Measurements from ENCODE around the gene ACP7. TPM values are rescaled to one million over a fixed set of nuclear protein-coding genes. Genes with fewer than 3 reads are reported as not detected.

ACP7 gene
- total RNA-seq, 4 donors from 2014 or later: 0.55 TPM; not detected in 3

- Histone ChIP-seq H3K4me1 (no peaks in the 10 kb centered on the region), H3K9me3 (no peaks in the 10 kb centered on the region), H3K4me3 (no peak overlapping the region), H3K36me3 (no peaks in the 10 kb centered on the region), H3K27ac (no peak overlapping the region), H3K27me3 (no peaks in the 10 kb centered on the region)
- no peak for DNase-seq
- intact Hi-C loops (cut with DNase I; ENCODE audit: low total_unique reads): no loop called here
- TF ChIP-seq, protein P1, sequence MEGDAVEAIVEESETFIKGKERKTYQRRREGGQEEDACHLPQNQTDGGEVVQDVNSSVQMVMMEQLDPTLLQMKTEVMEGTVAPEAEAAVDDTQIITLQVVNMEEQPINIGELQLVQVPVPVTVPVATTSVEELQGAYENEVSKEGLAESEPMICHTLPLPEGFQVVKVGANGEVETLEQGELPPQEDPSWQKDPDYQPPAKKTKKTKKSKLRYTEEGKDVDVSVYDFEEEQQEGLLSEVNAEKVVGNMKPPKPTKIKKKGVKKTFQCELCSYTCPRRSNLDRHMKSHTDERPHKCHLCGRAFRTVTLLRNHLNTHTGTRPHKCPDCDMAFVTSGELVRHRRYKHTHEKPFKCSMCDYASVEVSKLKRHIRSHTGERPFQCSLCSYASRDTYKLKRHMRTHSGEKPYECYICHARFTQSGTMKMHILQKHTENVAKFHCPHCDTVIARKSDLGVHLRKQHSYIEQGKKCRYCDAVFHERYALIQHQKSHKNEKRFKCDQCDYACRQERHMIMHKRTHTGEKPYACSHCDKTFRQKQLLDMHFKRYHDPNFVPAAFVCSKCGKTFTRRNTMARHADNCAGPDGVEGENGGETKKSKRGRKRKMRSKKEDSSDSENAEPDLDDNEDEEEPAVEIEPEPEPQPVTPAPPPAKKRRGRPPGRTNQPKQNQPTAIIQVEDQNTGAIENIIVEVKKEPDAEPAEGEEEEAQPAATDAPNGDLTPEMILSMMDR (IDR thresholded peaks at IDR 0.05): no peak
- no peak for TF ChIP-seq POLR2A (IDR thresholded peaks at IDR 0.05)
Measured at GRCh38 chr19:39046037-39046821, 37.9 kb upstream of the ACP7 start.

- intact Hi-C loops (cut with DNase I; ENCODE audit: low total_unique reads): no loop called here
- H3K36me3 ChIP-seq: no peaks in the 10 kb centered on the region
- H3K4me1 ChIP-seq: no peaks in the 10 kb centered on the region
- H3K4me3 ChIP-seq: no peak overlapping the region
- H3K27me3 ChIP-seq: no peaks in the 10 kb centered on the region
- H3K9me3 ChIP-seq: no peaks in the 10 kb centered on the region
- TF ChIP-seq, protein P1 (IDR thresholded peaks at IDR 0.05): no peak
- TF ChIP-seq POLR2A (IDR thresholded peaks at IDR 0.05): no peak
- no peak overlapping the region for H3K27ac ChIP-seq
- no peak for DNase-seq
Measured at GRCh38 chr19:39047073-39047472, 37.1 kb upstream of the ACP7 start.

DNA sequence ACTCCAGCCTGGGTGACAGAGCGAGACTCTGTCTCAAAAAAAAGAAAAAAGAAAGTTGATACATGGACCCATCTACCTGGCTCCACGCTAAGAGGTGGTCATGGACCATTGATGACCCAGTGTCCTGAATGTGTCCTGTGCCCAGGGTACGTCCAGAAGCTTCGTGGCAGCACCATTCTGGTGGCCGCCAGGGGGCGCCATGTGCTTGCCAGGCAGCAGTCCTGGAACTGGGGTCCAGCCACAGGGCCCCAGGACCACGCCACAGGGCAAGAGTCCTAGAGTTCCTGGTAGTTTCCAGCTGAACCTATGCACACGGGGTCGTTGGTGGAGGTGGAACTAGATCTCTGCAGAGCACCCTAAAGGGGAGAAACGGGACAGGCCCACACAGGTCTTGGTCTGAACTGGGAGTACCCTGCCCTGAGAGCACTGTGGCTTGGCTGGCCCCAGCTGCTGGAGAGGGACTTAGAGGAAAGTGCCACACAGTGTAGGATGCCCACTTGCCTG is 31.9 kb upstream of the ACP7 start:
- Histone ChIP-seq H3K4me3 (no peak overlapping the region), H3K36me3 (no peaks in the 10 kb centered on the region), H3K27me3 (no peaks in the 10 kb centered on the region), H3K9me3 (no peaks in the 10 kb centered on the region), H3K27ac (no peak overlapping the region), H3K4me1 (no peaks in the 10 kb centered on the region)
- DNase-seq: peak; percentile 22 to 26
- intact Hi-C loops (cut with DNase I; ENCODE audit: low total_unique reads): no loop called here
- TF ChIP-seq POLR2A (IDR thresholded peaks at IDR 0.05): no peak
- TF ChIP-seq, protein P1 (IDR thresholded peaks at IDR 0.05): peak; percentile 41 to 51 (median 46)

GRCh38 chr19:39052846-39053245 is 31.3 kb upstream of the ACP7 start:
- Histone ChIP-seq H3K36me3 (no peaks in the 10 kb centered on the region), H3K4me3 (no peak overlapping the region), H3K9me3 (no peaks in the 10 kb centered on the region), H3K27me3 (no peaks in the 10 kb centered on the region), H3K4me1 (no peaks in the 10 kb centered on the region), H3K27ac (no peak overlapping the region)
- DNase-seq: no peak
- intact Hi-C loops (cut with DNase I; ENCODE audit: low total_unique reads): no loop called here
- TF ChIP-seq, protein P1 (IDR thresholded peaks at IDR 0.05): no peak
- no peak for TF ChIP-seq POLR2A (IDR thresholded peaks at IDR 0.05)

DNA sequence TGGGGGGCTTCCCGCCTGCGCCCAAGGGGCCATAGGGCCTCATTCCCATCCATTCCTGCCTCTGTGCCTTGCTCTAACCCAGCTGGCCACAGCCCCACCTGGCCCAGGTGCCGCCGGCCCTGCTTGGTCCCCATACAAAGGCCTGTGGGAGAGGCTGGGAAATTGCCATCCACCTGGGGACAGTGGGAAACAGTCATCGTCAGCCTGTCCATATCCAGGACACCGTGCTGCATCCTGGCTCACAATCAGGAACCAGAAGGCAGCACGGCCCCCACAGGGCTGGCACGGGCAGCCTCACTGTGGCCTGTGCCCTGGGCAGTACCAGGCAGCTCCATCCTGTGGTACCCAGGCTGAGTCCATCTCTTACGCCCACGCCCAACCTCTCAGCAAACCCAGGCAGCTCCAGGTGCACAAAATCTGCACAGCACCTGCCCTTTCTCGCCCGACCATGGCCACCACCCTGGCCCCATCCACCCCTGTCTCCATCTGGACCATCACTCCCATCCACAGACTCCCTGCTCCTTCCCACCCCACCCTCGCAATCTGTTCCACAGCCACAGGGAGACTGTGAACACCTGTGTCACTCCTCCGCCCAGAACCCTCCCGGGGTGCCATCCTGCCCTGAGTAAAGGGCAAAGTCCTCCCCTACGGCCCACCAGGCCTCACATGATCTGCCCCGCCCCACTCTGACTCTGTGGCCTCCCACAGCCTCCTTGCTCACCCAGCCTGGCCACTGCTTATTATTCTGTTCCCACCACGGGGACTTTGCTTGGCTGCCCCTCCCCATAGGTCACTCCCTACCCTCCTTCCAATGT is 30.7 kb upstream of the ACP7 start:
- intact Hi-C loops (cut with DNase I; ENCODE audit: low total_unique reads): no loop called here
- Histone ChIP-seq H3K4me3 (no peak overlapping the region), H3K27me3 (no peaks in the 10 kb centered on the region), H3K4me1 (no peaks in the 10 kb centered on the region), H3K36me3 (no peaks in the 10 kb centered on the region), H3K9me3 (no peaks in the 10 kb centered on the region), H3K27ac (no peak overlapping the region)
- DNase-seq: no peak
- TF ChIP-seq, protein P1 (IDR thresholded peaks at IDR 0.05): no peak
- no peak for TF ChIP-seq POLR2A (IDR thresholded peaks at IDR 0.05)
